ENCODE measurements around the gene TRIM46. TPM values are rescaled to one million over a fixed set of nuclear protein-coding genes. Genes with fewer than 3 reads are reported as not detected.
A peak's percentile ranks its signal among the peaks of the same experiment; 100 is the strongest.

The TRIM46 gene
- total RNA-seq, 4 donors from 2014 or later = 0.17 to 1.2 (median 0.62) TPM; not detected in 1

DNA sequence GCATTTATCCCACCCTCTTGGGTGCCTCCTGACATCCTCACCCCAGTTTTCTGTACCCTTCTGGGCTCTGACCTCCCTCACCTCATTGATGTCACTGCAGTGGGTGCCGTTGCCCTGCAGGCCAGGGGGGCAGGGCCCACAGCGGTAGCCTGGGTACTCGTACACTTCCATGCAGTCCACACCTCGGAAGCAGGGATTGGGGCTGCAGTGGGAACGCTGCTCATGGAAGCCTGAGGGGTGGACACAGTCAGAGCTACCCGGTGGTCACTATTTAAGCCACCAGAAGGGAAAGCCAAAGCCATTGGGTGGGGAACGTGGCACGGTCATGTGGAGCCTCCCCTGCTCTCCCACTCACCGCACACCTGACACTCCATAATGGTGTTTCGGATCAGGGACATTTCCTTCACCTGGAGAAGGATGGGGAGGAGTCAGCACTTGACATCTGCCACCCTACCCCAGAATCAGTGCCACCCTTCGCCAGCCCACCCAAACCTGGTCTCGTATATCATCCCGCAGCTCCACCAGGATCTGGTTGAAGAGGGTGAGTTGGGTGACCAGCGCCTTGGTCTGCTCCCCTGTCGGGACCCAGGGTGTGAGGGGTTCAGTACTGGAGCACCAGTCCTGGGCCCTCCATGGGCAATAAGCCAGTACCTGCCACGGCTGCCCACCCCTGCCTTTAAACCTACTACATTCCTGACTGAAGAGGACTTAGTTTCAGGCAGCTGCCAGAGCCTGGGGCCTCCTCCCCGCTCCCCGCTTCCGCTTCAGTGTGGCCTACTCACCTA, 29.3 kb downstream of the TRIM46 start:
- intact Hi-C loops (cut with DNase I; ENCODE audit: low total_unique reads) = no loop called here
- no peak for DNase-seq (ENCODE audit: low spot score in 2 of 2)
- H3K4me3 ChIP-seq (ENCODE audit: low read depth, poor library complexity, severe bottlenecking) = no peak overlapping the region
- WGBS, 2 donors = 88% methylated on average over 18 to 19 of the region's 19 CpGs
- TF ChIP-seq, protein P1, sequence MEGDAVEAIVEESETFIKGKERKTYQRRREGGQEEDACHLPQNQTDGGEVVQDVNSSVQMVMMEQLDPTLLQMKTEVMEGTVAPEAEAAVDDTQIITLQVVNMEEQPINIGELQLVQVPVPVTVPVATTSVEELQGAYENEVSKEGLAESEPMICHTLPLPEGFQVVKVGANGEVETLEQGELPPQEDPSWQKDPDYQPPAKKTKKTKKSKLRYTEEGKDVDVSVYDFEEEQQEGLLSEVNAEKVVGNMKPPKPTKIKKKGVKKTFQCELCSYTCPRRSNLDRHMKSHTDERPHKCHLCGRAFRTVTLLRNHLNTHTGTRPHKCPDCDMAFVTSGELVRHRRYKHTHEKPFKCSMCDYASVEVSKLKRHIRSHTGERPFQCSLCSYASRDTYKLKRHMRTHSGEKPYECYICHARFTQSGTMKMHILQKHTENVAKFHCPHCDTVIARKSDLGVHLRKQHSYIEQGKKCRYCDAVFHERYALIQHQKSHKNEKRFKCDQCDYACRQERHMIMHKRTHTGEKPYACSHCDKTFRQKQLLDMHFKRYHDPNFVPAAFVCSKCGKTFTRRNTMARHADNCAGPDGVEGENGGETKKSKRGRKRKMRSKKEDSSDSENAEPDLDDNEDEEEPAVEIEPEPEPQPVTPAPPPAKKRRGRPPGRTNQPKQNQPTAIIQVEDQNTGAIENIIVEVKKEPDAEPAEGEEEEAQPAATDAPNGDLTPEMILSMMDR (IDR thresholded peaks at IDR 0.05) = no peak
- TF ChIP-seq POLR2A (IDR thresholded peaks at IDR 0.05) = no peak

DNA sequence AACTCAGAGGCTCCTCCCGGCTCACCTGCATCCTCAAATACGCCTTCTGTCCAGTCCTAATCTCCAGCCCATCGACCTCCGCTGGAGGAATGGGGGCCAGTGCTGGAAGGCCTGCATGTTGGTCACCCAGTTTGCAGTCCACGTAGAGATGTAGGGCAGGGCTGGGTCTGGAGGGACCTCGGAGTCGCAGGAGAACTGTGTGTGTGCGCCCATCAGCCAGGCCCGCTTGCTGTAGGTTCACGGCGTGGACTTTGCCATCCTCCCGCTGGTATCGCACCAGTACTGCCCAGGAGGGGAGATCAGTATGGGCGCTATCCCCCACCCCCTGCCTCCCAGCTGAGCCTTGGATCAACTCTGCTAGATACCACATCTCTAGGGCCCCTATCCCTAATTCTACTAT, 31.4 kb downstream of the TRIM46 start:
- DNase-seq (ENCODE audit: low spot score in 2 of 2) = no peak
- no peak overlapping the region for H3K4me3 ChIP-seq (ENCODE audit: low read depth, poor library complexity, severe bottlenecking)
- WGBS, 2 donors = 95 to 97% methylated on average over 14 of the region's 14 CpGs
- intact Hi-C loops (cut with DNase I; ENCODE audit: low total_unique reads) = no loop called here
- TF ChIP-seq, protein P1 (IDR thresholded peaks at IDR 0.05) = no peak
- no peak for TF ChIP-seq POLR2A (IDR thresholded peaks at IDR 0.05)

DNA sequence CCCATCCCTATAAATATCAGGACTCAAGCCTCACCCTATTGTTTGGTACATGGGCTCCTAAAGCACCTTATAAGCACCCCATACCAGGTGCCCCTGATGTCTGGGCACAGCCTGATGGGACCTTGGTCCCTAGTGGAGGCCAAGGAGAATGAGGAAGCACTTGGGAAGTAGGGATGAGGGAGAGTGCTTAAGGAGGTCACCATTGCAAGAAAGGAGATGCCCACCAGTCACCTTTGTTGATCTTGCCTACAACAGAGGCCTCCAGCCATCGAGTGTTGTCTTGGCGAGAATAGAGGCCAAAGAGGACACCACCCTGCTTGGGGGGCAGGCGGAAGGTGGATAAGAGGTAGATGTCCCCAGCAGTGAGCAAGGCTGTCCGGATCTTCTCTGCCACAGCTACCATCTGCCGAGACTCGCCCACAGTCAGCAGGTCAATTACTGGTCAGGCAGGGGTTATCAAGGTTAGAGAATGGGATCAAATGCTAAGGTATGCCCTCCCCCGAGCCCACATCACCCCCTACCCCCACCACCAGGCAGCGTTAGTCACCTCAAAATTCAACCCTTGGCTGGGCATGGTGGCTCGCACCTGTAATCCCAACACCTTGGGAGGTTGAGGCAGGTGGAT, 32.4 kb downstream of the TRIM46 start:
- WGBS, 2 donors = 74 to 76% methylated on average over 9 of the region's 9 CpGs

DNA sequence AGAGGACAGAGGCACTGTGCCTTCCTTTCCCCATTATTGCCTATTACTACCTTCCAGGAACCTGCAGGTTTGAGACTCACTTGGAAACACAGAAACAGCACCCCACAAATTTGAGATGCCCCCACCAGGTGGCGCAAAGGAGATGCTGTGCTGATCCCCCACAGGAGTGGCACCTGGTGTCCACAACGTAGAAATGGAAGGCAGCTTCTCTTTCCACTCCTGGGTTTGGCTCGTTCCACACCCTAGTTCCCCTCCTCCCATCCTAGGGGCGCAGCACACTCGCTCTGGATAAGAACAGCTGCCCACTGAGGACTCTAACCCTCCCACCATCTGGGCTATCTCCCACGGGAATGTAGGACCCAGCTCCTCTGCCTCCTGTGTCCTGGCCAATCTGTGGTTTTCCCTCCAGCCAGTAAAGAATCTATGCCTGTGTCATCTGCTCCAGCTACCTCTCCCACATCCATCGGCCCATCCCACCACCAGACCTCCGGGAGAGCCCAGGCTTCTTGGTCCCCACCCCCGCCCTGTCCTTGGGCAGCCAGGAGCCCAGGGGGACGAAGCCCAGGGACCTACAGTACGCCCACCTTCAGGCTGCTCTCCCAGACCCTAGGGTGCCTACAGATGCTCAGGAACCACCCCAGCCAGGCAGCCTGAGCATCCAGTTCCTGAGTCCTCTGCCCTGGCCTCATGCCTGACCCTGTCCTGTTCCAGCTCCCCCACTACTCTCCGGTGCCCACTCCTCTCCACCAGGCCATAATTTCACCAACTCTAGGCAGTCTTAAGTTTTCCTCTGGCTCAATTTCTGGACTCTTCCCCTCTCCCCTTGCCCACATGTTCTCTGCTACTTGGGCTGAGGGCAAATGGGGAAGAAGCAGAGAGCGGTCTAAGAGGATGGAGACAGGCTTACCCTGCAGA, 33.5 kb downstream of the TRIM46 start:
- 15 to 18% methylated on average over 13 of the region's 13 CpGs for WGBS, 2 donors
- H3K4me3 ChIP-seq (ENCODE audit: low read depth, poor library complexity, severe bottlenecking) = no peak overlapping the region
- TF ChIP-seq POLR2A (IDR thresholded peaks at IDR 0.05) = no peak
- TF ChIP-seq, protein P1 (IDR thresholded peaks at IDR 0.05) = peak in 1 of 3 donors; percentile 34
- peak; percentile 84 to 96 for DNase-seq (ENCODE audit: low spot score in 2 of 2)
- intact Hi-C loops (cut with DNase I; ENCODE audit: low total_unique reads) = no loop called here

More for the DNA sequence above, 32.4 kb downstream of the TRIM46 start:
- no peak overlapping the region for H3K4me3 ChIP-seq (ENCODE audit: low read depth, poor library complexity, severe bottlenecking)
- intact Hi-C loops (cut with DNase I; ENCODE audit: low total_unique reads) = no loop called here
- DNase-seq (ENCODE audit: low spot score in 2 of 2) = no peak
- no peak for TF ChIP-seq POLR2A (IDR thresholded peaks at IDR 0.05)
- TF ChIP-seq, protein P1 (IDR thresholded peaks at IDR 0.05) = no peak

DNA sequence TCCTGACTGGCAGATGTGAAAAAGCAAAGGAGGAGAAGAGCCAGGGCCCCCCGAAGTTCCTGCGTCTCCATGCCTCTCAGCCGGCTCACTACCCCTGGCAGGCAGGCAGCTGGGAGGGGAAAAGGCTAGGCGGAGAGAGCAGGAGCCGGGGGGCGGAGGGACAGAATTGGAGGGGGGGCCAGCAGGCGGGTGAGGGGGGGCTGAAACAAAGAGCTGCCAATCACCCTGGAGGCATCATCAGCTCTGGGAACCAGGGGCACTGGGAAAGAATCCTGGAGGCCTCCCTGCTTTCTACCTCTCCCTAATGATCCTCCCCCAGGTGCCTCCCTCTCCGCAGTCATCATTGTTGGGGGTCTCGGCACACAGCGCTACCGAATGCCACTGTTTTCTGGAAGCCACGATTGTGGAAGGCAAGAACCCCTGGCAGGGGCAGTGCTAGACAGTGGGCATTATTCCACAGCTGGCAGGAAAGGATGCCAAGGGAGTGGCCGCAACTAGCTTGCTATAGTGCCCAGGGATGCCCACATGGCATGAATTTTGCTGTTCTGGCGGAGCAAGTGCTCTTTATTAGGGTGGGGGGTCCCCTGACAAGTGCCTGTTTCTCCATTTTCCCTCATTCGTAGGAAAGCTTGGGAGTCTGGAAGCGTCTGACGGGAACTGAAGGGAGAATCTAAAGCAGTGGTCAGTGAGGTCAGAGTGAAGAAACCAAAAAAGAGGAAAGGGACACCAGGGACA, 34.3 kb downstream of the TRIM46 start, which contains the start of gene THBS3:
Gene THBS3 (minus strand): TSS at position 92 of the 735 bp plus-strand sequence. CDS start 21 bp downstream, at position 71.
- 6 to 11% methylated on average over 16 to 17 of the region's 17 CpGs for WGBS, 2 donors
- no peak for DNase-seq (ENCODE audit: low spot score in 2 of 2)
- H3K4me3 ChIP-seq (ENCODE audit: low read depth, poor library complexity, severe bottlenecking) = peak within 1 kb of the TSS; percentile 87
- intact Hi-C loops (cut with DNase I; ENCODE audit: low total_unique reads) = no loop called here
- no peak for TF ChIP-seq POLR2A (IDR thresholded peaks at IDR 0.05)
- TF ChIP-seq, protein P1 (IDR thresholded peaks at IDR 0.05) = no peak

Measured in lower leg skin (tissue), 4 donors.